ACC112 (cell line): Measurements from ENCODE around the gene OSBP2.

Source experiments
- H2AFZ ChIP-seq: fragments of 200-600 bp; sonication (generic); one replicate; pipeline ENCODE4 v1.6.0; 2017; ENCODE audit warnings: antibody characterized with exemption, low read length; ENCODE audit not compliant: unreplicated experiment
- H3K27ac ChIP-seq: fragments of 200-600 bp; sonication (generic); 2 replicates; pipeline ENCODE4 v1.5.1; 2014; ENCODE audit warnings: low read depth, mild to moderate bottlenecking, antibody characterized with exemption, low read length, moderate library complexity
- H3K27me3 ChIP-seq: fragments of 200-600 bp; sonication (generic); 2 replicates; pipeline ENCODE4 v1.6.1; 2014; ENCODE audit warnings: mild to moderate bottlenecking, antibody characterized with exemption, low read length, moderate library complexity, mixed read lengths; ENCODE audit not compliant: insufficient read depth
- H3K36me3 ChIP-seq: fragments of 200-600 bp; sonication (generic); 2 replicates; pipeline ENCODE4 v1.6.1; 2016; ENCODE audit warnings: mild to moderate bottlenecking, antibody characterized with exemption, low read length, moderate library complexity, mixed read lengths; ENCODE audit not compliant: insufficient read depth
- H3K4me1 ChIP-seq: fragments of 200-600 bp; sonication (generic); one replicate; pipeline ENCODE4 v1.6.1; 2016; ENCODE audit warnings: low read length, mixed read lengths; ENCODE audit not compliant: insufficient read depth, unreplicated experiment, control insufficient read depth
- H3K4me3 ChIP-seq: fragments of 200-600 bp; sonication (generic); 2 replicates; pipeline ENCODE4 v1.5.1; 2014; ENCODE audit warnings: mild to moderate bottlenecking, low read depth, low read length
- H3K79me2 ChIP-seq: fragments of 200-600 bp; sonication (generic); one replicate; pipeline ENCODE4 v1.6.0; 2016; ENCODE audit warnings: low read length; ENCODE audit not compliant: control insufficient read depth, unreplicated experiment, insufficient read depth

The OSBP2 gene

DNA sequence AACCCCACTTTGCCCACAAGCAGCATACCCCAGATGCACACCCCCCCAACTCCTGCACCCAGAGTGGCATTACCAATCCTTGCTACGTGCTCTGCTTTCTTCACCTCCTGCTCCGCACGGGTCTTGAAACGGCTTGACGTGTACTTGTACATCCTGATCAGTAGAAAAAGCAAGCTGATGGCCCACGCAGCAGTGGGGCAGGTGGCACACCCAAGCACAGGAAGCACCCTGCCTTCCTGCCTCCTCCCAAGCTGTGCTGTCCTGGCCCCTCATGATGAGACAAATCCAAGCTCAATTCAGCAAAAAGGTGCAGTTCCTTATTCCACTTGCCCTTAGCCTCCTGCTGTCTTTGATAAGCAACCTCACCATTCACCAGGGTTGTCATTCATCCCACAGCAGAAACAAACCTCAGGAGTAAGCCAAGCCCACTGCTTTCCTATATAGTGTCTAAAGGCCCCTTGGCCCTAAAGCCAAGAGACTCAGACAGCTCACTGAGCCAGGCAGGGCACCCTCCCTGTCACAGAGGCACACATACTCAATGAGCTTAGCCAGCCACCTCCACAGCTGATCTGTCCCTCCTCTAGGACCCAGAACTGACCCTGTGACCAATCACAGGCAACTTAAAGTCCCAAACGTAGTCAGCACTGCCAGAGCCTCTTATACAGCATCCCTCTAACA lies 246.2 kb downstream of the OSBP2 start:
- Histone ChIP-seq H3K4me1 (no peaks in the 10 kb centered on the region), H3K27ac (no peak overlapping the region), H3K27me3 (no peaks in the 10 kb centered on the region), H3K36me3 (peaks cover 3% of the 10 kb centered on the region; the same call in 1 of the 2 replicates), H3K4me3 (no peak overlapping the region), H2AFZ (no peak overlapping the region), H3K79me2 (no peaks in the 10 kb centered on the region)

- H3K27ac ChIP-seq: no peak overlapping the region
- H3K4me1 ChIP-seq: no peaks in the 10 kb centered on the region
- H3K79me2 ChIP-seq: no peaks in the 10 kb centered on the region
- peaks cover 6% of the 10 kb centered on the region; the same call in 1 of the 2 replicates for H3K36me3 ChIP-seq
- H3K4me3 ChIP-seq: no peak overlapping the region
- no peaks in the 10 kb centered on the region for H3K27me3 ChIP-seq
- H2AFZ ChIP-seq: no peak overlapping the region
Measured at GRCh38 chr22:30941363-30941740, 246.7 kb downstream of the OSBP2 start.

- no peaks in the 10 kb centered on the region for H3K27me3 ChIP-seq
- no peak overlapping the region for H3K4me3 ChIP-seq
- H2AFZ ChIP-seq: no peak overlapping the region
- peaks cover 11% of the 10 kb centered on the region; the same call in 1 of the 2 replicates for H3K36me3 ChIP-seq
- no peaks in the 10 kb centered on the region for H3K79me2 ChIP-seq
- H3K4me1 ChIP-seq: no peaks in the 10 kb centered on the region
- no peak overlapping the region for H3K27ac ChIP-seq
Measured at GRCh38 chr22:30943368-30943767, 248.7 kb downstream of the OSBP2 start.

DNA sequence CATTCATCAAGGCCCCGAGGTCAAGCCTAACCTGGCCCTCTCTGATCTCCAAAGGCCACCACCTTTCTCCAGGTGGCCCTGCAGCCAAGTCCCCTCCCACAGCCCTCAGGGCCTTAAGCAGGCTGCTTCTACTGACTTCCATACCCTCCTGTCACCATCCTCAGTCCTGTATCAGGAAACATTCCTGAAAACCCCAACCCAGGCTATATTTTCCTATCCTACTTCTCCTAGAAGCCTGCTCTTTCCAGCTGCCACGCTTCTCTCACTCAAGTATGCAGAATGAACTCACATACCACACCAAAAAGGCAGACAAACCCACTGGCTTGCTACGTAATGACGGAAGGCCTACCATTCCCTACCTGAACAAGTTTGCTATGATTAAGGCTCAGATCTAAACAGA lies 250.3 kb downstream of the OSBP2 start:
- Histone ChIP-seq H3K27ac (no peak overlapping the region), H3K4me3 (no peak overlapping the region), H3K27me3 (no peaks in the 10 kb centered on the region), H3K36me3 (peaks cover 17% of the 10 kb centered on the region; the same call in 1 of the 2 replicates), H3K4me1 (peaks cover 6% of the 10 kb centered on the region), H3K79me2 (no peaks in the 10 kb centered on the region), H2AFZ (no peak overlapping the region)

- peaks cover 17% of the 10 kb centered on the region; the same call in 1 of the 2 replicates for H3K36me3 ChIP-seq
- no peak overlapping the region for H2AFZ ChIP-seq
- no peaks in the 10 kb centered on the region for H3K79me2 ChIP-seq
Measured at GRCh38 chr22:30945653-30946052, 251.0 kb downstream of the OSBP2 start.

DNA sequence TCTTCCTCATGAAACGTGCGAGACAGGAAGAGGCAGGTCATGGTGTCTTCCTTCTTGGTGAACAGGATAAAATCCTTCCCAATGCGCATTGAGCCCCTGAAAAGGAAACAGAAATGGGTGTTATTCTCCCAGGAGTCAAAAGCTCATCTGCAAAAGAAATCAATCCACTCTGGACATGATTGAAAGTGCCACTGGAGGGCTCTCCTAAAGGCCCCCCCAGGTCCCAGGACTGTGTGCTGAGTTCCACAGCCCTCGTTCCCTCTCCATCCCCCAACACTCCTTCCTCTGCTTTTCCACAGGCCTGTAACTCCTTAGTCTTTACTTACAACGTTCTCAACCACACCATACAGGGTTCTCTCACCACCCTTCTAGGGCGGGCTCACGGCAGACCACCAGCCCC lies 251.7 kb downstream of the OSBP2 start:
- H3K4me1 ChIP-seq: peaks cover 6% of the 10 kb centered on the region
- H3K4me3 ChIP-seq: no peak overlapping the region
- no peak overlapping the region for H3K27ac ChIP-seq
- H2AFZ ChIP-seq: no peak overlapping the region
- no peaks in the 10 kb centered on the region for H3K27me3 ChIP-seq
- no peaks in the 10 kb centered on the region for H3K79me2 ChIP-seq
- H3K36me3 ChIP-seq: peaks cover 17% of the 10 kb centered on the region; the same call in 1 of the 2 replicates

More at GRCh38 chr22:30945653-30946052, 251.0 kb downstream of the OSBP2 start:
- no peaks in the 10 kb centered on the region for H3K27me3 ChIP-seq
- no peak overlapping the region for H3K4me3 ChIP-seq
- H3K27ac ChIP-seq: no peak overlapping the region
- H3K4me1 ChIP-seq: peaks cover 6% of the 10 kb centered on the region

GRCh38 chr22:30947173-30947815 lies 252.6 kb downstream of the OSBP2 start:
- Histone ChIP-seq H3K4me1 (peaks cover 6% of the 10 kb centered on the region), H3K27me3 (no peaks in the 10 kb centered on the region), H2AFZ (no peak overlapping the region), H3K27ac (no peak overlapping the region), H3K79me2 (no peaks in the 10 kb centered on the region), H3K4me3 (no peak overlapping the region), H3K36me3 (peaks cover 17% of the 10 kb centered on the region; the same call in 1 of the 2 replicates)

DNA sequence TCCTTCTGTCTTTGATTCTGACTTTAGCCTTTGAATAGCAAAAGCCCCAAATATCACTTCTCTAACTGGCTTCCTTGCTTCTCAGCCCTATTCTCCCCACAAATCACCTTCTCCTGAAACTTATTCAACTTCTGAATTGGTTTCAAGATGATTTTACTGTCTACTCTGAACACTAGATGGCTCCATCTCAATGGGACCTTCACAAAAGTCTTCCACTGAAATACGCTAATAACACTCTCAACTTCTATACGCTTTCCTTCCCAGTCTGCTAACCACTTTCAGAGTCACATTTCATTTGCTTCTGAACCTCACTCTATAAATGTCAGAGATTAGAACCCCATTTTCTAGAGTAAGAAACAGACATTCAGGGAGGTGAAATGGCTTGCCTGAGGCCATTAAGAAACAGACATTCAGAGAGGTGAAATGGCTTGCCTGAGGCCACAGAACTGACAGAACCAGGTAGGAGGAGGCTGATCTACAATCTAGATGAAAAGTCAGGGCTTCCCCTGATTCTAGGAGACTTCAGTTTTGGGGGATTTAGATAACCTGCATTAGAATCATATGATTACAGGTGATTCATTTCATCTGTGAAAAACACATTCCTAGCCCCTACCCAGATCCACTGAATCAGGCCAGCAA lies 253.3 kb downstream of the OSBP2 start:
- no peaks in the 10 kb centered on the region for H3K27me3 ChIP-seq
- peaks cover 17% of the 10 kb centered on the region; the same call in 1 of the 2 replicates for H3K36me3 ChIP-seq
- H3K27ac ChIP-seq: no peak overlapping the region
- no peak overlapping the region for H2AFZ ChIP-seq
- H3K4me1 ChIP-seq: peaks cover 6% of the 10 kb centered on the region
- H3K79me2 ChIP-seq: no peaks in the 10 kb centered on the region
- H3K4me3 ChIP-seq: no peak overlapping the region

DNA sequence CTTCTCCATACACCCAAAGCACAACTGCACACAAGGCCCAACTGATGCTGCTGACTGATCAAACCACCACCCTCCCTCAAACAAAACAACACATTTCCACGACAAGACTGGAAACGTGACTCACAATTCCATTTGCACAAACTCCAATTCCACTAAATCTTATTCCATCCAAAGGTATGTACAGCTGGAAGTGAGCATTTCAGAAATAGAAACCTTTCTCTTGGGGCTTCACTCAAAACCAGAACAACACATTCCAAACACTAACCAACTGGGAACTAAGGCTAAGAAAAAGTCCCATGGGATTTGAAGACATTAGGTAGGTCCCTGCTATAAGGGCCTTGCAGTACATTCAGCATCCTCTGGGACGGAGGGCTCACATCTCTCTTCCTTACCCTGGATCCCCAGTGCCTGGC lies 254.3 kb downstream of the OSBP2 start:
- Histone ChIP-seq H3K79me2 (no peaks in the 10 kb centered on the region), H3K36me3 (peaks cover 17% of the 10 kb centered on the region; the same call in 1 of the 2 replicates), H2AFZ (no peak overlapping the region)

GRCh38 chr22:30949934-30950660 lies 255.4 kb downstream of the OSBP2 start:
- Histone ChIP-seq H3K4me1 (peaks cover 6% of the 10 kb centered on the region), H3K27ac (no peak overlapping the region), H2AFZ (no peak overlapping the region), H3K27me3 (no peaks in the 10 kb centered on the region), H3K4me3 (no peak overlapping the region), H3K36me3 (peaks cover 17% of the 10 kb centered on the region; the same call in 1 of the 2 replicates), H3K79me2 (no peaks in the 10 kb centered on the region)

More for the DNA sequence above, 254.3 kb downstream of the OSBP2 start:
- no peak overlapping the region for H3K27ac ChIP-seq
- H3K4me1 ChIP-seq: peaks cover 6% of the 10 kb centered on the region
- no peak overlapping the region for H3K4me3 ChIP-seq
- H3K27me3 ChIP-seq: no peaks in the 10 kb centered on the region
